GM19099 (cell line): ENCODE results near the gene ANKS4B.

Experiments used
- POLR2A ChIP-seq: IDR thresholded peaks from 3 replicates; pipeline ENCODE4 v1.6.1; 2011; ENCODE audit warnings: low read depth; ENCODE audit not compliant: insufficient read length; ENCODE audit errors: extremely low read depth

The ANKS4B gene

GRCh38 chr16:21211486-21211885 lies 22.0 kb upstream of the ANKS4B start, which contains the start of gene ZP2:
Gene ZP2, minus strand, starts transcription at chr16:21211574. Its CDS starts 27 bp downstream, at chr16:21211547.
- TF ChIP-seq POLR2A = no peak

DNA sequence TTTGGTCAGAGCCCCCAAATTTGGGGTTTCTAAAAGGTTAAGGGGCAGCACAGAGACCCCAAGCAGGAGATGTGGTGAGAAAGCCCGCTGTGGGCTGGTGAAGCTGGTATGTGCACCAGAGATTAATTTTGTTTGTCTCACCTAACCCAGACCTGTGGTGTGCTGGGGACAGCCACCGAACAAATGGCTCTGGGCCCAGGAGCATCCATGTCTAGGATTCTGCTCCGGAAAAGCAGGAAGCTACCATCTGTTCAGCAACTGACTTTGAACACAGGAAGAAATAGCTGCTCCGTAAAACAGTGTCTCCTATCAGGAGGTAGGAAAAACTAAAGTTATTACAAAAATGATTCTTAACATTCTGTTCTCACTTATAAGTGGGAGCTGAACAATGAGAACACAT lies 19.4 kb upstream of the ANKS4B start:
- no peak for TF ChIP-seq POLR2A

DNA sequence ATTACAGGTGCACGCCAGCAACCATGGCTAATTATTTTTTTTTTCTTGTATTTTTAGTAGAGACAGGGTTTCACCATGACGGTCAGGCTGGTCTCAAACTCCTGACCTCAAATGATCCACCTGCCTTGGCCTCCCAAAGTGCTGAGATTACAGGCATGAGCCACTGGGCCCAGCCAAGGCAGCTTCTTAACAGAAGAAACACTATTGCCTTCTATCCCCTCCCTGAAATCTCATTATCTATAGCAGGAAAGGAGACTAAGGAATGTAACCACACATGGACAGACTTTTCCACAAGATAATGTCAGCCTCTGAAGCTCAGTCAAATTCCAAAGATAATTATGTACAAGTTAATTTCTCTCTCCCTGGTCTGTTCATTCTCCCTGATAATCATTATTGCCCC lies 16.4 kb upstream of the ANKS4B start:
- no peak for TF ChIP-seq POLR2A

DNA sequence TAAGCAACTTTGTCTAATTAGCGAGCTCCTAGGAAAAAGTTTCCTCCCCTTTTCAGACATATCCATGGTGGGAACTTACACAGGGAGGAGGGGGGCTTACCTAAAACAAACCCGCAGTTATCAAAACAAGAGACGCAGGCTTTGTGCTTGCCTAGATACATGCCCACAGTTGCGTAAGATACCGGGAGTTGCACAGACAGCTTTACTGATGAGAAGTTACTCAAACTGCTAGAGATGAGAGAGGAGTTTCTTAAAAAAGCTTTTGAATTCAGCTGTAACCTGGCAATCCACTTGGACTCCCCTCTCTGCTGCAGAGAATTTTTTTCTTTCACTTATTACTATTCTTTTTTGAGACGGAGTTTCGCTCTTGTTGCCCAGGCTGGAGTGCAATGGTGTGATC lies 15.3 kb upstream of the ANKS4B start:
- no peak for TF ChIP-seq POLR2A

GRCh38 chr16:21219551-21219950 lies 13.9 kb upstream of the ANKS4B start:
- no peak for TF ChIP-seq POLR2A

DNA sequence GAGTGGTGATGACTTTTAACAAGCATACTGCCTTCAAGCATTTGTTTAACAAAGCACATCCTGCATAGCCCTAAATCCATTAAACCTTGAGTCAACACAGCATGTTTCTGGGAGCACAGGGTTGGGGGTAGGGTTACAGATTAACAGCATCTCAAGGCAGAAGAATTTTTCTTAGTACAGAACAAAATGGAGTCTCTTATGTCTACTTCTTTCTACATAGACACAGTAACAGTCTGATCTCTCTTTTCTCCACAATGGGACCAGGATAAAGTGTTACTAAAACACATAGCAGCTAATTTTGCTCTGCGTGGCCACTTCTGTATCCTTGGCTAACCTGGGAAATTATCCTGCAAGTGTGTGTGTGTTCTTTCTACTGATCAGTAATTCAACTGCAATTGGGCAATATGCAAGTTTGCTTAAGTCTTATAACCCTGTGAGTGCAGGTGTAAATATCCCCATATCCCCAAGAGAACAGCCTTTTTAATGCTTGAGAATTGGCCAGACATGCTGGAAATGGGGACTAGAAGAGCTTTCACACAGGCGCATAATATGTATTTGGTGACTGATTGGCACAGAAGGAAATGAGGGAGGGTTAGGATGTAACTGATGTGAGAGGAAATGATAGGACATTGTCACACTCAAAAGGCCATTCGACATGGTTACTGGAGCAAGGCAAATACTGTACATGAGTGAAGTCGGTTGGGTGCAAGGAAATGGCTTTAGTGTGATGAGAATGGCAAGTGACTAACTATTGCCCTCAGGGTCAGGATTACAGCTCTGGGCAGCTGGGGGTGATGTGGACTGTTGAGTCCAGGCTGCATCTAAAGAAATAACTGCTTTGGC lies 10.8 kb upstream of the ANKS4B start:
- no peak for TF ChIP-seq POLR2A

DNA sequence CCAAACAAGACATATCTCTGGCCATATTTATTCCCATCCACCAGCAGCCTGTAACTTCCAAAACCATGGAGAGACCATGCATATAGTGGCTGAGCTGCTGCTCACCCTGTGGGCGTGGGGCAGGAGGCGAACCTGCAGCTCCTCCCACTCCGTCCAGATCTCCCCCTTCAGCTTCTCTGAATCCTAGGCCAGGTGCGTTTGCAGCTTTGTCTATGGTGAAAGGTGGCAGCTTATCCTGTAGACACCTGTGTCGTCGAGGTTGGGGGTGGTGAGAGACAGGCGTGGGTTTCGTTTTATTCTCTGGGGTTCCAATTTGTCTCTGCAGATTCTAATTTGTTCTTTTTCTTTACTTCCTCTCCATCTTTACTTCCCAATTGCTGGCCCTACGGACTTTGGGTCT lies 9.7 kb upstream of the ANKS4B start:
- no peak for TF ChIP-seq POLR2A

DNA sequence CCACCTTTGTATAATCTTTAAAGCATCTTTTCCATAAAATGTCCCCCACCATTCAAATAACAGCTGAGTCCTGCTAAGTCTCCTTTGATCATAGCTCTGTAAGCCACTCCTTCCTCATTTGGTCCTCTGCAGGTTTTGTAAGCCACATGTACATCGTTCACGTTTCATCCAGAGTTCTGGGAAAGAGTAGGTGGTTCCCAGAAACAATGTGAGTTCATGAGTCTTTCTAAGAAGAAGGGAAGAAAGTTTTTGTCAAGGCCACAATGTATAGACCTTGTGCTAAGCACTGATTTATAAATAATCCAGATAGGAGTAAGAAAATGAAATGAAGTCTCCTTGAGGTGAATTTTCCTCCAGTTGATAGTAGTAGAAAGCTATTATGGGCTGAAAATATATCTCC lies 8.7 kb upstream of the ANKS4B start:
- no peak for TF ChIP-seq POLR2A

GRCh38 chr16:21226749-21227148 lies 6.8 kb upstream of the ANKS4B start:
- TF ChIP-seq POLR2A = no peak

GRCh38 chr16:21227866-21228265 lies 5.6 kb upstream of the ANKS4B start:
- no peak for TF ChIP-seq POLR2A

DNA sequence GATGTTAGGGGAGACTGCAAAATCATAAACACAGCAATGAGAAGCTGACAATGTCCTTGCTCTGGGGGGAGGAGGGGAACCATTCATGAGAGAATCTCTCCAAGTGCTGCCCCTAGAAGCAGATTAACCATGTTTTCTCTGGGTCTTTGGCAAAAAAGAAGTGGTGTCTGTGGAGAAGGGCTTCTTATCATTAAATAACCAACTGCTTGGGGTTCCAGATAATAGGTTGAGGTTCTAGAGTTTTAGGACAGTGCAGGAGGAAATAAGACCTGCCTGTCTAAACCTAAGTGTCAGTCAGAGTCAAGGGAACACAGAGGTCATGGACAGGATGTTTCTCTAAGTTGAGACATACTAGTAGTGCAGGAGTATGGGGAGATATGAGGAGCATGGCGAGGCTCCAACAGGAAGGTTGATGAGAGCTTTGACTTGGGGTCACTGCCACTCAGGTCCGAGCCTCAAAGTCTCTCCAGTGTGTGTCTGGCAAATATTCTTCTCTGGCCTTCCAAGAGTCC lies 5.1 kb upstream of the ANKS4B start:
- no peak for TF ChIP-seq POLR2A

DNA sequence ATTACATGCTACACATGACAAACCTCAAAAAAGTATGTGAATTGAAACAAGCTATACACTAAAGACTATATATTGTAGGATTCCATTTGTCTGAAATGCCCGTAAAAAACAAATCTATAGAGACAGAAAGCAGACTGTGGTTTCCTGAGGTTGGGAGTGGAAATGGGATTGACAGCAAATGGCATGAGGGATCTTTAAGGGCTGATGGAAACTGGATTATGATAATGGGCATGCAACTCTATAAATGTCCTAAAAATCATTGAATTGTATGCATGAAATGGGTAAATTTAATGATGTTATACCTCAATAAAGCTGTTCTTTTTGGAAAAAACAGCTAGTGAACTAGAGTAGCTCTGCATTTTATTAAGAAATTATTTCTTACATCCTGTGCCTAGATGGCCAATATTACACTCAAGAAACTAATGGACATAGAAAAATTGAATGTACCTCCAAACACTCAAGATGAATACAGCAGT lies 416 bp upstream of the ANKS4B start:
- no peak for TF ChIP-seq POLR2A

DNA sequence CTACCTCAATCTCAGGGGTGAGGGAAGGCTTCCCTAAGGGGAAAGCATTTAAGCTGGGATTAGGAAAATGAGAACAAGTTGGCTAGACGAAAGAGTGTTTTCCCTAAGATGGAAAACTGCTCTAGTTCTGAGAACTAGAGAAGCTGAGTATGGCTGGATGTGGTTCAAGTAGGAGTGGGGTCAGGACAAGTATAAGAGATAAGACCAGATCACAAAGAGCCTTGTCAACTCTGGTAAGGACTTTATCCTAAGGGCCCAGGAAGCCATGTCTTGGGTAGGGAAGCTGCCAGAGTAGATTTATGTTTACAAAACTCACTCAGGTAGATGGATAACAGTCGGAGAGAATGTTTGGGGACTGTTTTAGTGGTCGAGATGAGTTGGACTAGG lies 1.7 kb downstream of the ANKS4B start:
- no peak for TF ChIP-seq POLR2A

DNA sequence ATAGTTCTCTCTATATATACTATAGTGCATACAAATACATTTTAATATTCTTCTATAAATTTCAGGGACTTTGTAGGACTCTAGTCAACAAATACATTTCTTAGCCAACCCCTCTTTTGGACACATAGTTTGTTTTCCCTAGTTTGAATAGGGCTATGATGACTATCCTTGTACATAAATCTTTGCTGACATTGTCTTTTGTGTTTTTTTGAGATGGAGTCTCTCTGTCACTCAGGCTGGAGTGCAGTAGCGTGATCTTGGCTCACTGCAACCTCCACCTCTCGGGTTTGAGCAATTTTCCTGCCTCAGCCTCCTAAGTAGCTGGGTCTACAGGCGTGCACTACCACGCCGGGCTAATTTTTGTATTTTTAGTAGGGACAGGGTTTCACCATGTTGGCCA lies 3.3 kb downstream of the ANKS4B start:
- no peak for TF ChIP-seq POLR2A

DNA sequence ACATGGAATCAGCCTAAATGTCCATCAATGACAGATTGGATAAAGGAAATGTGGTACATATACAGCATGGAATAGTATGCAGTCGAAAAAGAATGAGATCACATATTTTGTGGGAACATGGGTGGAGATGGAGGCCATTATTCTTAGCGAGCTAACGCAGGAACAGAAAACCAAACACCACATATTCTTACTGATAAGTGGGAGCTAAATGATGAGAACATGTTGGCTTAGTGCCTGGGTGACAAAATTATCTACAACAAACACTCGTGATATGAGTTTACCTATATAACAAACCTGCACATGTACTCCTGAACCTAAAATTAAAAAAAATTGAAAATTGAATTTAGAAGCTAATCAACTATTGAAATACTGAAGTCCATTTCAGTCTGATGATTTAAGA lies 6.1 kb downstream of the ANKS4B start:
- TF ChIP-seq POLR2A = no peak

- TF ChIP-seq POLR2A = no peak
Measured at GRCh38 chr16:21242756-21243155, 9.3 kb downstream of the ANKS4B start.

DNA sequence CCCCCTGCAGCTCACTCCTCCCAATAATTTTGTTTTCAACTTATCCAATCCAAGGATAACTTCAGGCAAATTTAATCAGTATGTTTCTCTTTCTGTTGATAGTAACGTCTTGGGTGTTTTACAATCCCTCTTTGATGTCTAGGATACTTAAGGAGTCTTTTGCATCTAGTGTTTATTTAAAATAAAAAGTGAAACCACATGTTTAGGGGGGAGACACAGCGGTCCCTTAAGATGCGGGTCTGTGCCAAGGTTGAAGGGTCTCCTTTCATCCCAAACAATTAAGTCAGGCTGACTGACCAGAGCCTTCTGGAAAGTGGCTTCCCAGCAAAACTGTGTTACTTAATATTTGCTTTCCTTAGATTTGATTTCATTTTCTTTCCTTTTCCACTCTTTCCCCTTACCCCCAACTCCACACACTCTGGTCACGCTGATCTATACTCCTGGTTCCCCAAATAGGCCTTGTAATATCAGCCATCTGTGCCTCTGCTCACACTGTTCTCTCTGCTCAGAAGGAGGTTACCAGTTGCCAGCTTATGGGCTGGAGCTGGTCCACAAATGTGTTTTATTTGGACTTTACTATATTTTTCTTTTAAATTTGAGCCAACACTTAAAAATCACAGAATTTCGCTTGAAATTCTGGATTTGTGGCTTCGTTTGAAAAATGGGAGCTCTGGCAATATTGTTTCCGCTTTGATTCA lies 11.2 kb downstream of the ANKS4B start:
- TF ChIP-seq POLR2A = no peak
